ENCODE measurements around the gene ATP8A2.
A peak's percentile ranks its signal among the peaks of the same experiment; 100 is the strongest.

Gene ATP8A2

GRCh38 chr13:25965596-25965995, 593.8 kb downstream of the ATP8A2 start:
- DNase-seq (ENCODE audit: low read depth in 2 of 2) = no peak

GRCh38 chr13:25966086-25966485, 594.3 kb downstream of the ATP8A2 start:
- no peak for DNase-seq (ENCODE audit: low read depth in 2 of 2)

- DNase-seq (ENCODE audit: low read depth in 2 of 2) = no peak
These were observed 595.4 kb downstream of the ATP8A2 start for GRCh38 chr13:25967144-25967543.

GRCh38 chr13:25971047-25971446, 599.3 kb downstream of the ATP8A2 start:
- no peak for DNase-seq (ENCODE audit: low read depth in 2 of 2)

- DNase-seq (ENCODE audit: low read depth in 2 of 2) = no peak
These were observed 599.8 kb downstream of the ATP8A2 start for GRCh38 chr13:25971459-25972145.

GRCh38 chr13:25973085-25973484, 601.3 kb downstream of the ATP8A2 start:
- no peak for DNase-seq (ENCODE audit: low read depth in 2 of 2)

- DNase-seq (ENCODE audit: low read depth in 2 of 2) = no peak
These were observed 601.8 kb downstream of the ATP8A2 start for GRCh38 chr13:25973576-25973975.

- no peak for DNase-seq (ENCODE audit: low read depth in 2 of 2)
These were observed 605.4 kb downstream of the ATP8A2 start for GRCh38 chr13:25977216-25977615.

GRCh38 chr13:25977671-25978070, 605.9 kb downstream of the ATP8A2 start:
- no peak for DNase-seq (ENCODE audit: low read depth in 2 of 2)

GRCh38 chr13:25978961-25979360, 607.2 kb downstream of the ATP8A2 start:
- no peak for DNase-seq (ENCODE audit: low read depth in 2 of 2)

- DNase-seq (ENCODE audit: low read depth in 2 of 2) = no peak
These were observed 607.6 kb downstream of the ATP8A2 start for GRCh38 chr13:25979371-25979770.

- no peak for DNase-seq (ENCODE audit: low read depth in 2 of 2)
These were observed 608.5 kb downstream of the ATP8A2 start for GRCh38 chr13:25980255-25980654.

- no peak for DNase-seq (ENCODE audit: low read depth in 2 of 2)
These were observed 609.3 kb downstream of the ATP8A2 start for GRCh38 chr13:25981060-25981459.

GRCh38 chr13:25982907-25983306, 611.1 kb downstream of the ATP8A2 start:
- no peak for DNase-seq (ENCODE audit: low read depth in 2 of 2)

GRCh38 chr13:25987987-25988386, 616.2 kb downstream of the ATP8A2 start:
- DNase-seq (ENCODE audit: low read depth in 2 of 2) = no peak

GRCh38 chr13:25988661-25989060, 616.9 kb downstream of the ATP8A2 start:
- DNase-seq (ENCODE audit: low read depth in 2 of 2) = no peak

GRCh38 chr13:25990801-25991200, 619.0 kb downstream of the ATP8A2 start:
- DNase-seq (ENCODE audit: low read depth in 2 of 2) = no peak

- DNase-seq (ENCODE audit: low read depth in 2 of 2) = no peak
These were observed 620.3 kb downstream of the ATP8A2 start for GRCh38 chr13:25992076-25992475.

- no peak for DNase-seq (ENCODE audit: low read depth in 2 of 2)
These were observed 635.7 kb downstream of the ATP8A2 start for GRCh38 chr13:26007261-26008125.

GRCh38 chr13:26010487-26011207, 638.9 kb downstream of the ATP8A2 start:
- no peak for DNase-seq (ENCODE audit: low read depth in 2 of 2)

GRCh38 chr13:26011208-26011573, 639.4 kb downstream of the ATP8A2 start:
- DNase-seq (ENCODE audit: low read depth in 2 of 2) = no peak

- DNase-seq (ENCODE audit: low read depth in 2 of 2) = peak; percentile 19 to 27
These were observed 640.4 kb downstream of the ATP8A2 start for GRCh38 chr13:26011996-26012821.
